OCI-LY3 (cell line): ENCODE data around the gene FTSJ1.

Experiments used
- H2AFZ ChIP-seq: fragments of 200-600, 300-600 bp; shearing (Covaris generic); 2 replicates; pipeline ENCODE4 v1.6.0; 2014; ENCODE audit warnings: antibody characterized with exemption, low read depth, low read length
- H3K27ac ChIP-seq: fragments of 200-600, 300-600 bp; sonication (generic); 2 replicates; pipeline ENCODE4 v1.5.1; 2014; ENCODE audit warnings: mild to moderate bottlenecking, low read length, moderate library complexity, mixed read lengths
- H3K27me3 ChIP-seq: fragments of 200-600, 300-600 bp; sonication (generic); 2 replicates; pipeline ENCODE4 v1.6.1; 2014; ENCODE audit warnings: low read depth, low read length, mixed read lengths
- H3K36me3 ChIP-seq: fragments of 200-600, 300-600 bp; sonication (generic); replicated peaks from 2 replicates; pipeline ENCODE3; 2014; ENCODE audit warnings: low read depth, low read length, mixed read lengths
- H3K4me1 ChIP-seq: fragments of 300-600, 200-600 bp; sonication (generic); 2 replicates; pipeline ENCODE4 v1.6.1; 2014; ENCODE audit warnings: low read length, mixed read lengths
- H3K4me2 ChIP-seq: fragments of 200-600, 300-600 bp; sonication (generic); 2 replicates; pipeline ENCODE4 v1.6.1; 2014; ENCODE audit warnings: low read length, mixed read lengths
- H3K4me3 ChIP-seq: fragments of 300-600, 200-600 bp; sonication (generic); 2 replicates; pipeline ENCODE4 v1.5.1; 2014; ENCODE audit warnings: antibody characterized with exemption, mild to moderate bottlenecking, low read length, moderate library complexity
- H3K79me2 ChIP-seq: fragments of 300-600, 200-600 bp; shearing (Covaris generic); 2 replicates; pipeline ENCODE4 v1.6.1; 2014; ENCODE audit warnings: mild to moderate bottlenecking, low read length, mixed read lengths
- H3K9ac ChIP-seq: fragments of 300-600, 200-600 bp; shearing (Covaris generic); 2 replicates; pipeline ENCODE4 v1.6.0; 2014; ENCODE audit warnings: mild to moderate bottlenecking, low read length, moderate library complexity
- H3K9me3 ChIP-seq: fragments of 200-600, 300-600 bp; shearing (Covaris generic); 2 replicates; pipeline ENCODE4 v1.6.1; 2014; ENCODE audit warnings: low read length, mixed read lengths; ENCODE audit not compliant: insufficient read depth
- H4K20me1 ChIP-seq: fragments of 200-600, 300-600 bp; sonication (generic); 2 replicates; pipeline ENCODE4 v1.6.1; 2016; ENCODE audit warnings: low read length, mixed read lengths; ENCODE audit not compliant: insufficient read depth
- CTCF ChIP-seq: fragments of 200-600, 300-600 bp; sonication (generic); IDR thresholded peaks from 2 replicates; pipeline ENCODE4 v1.5.1; 2014; ENCODE audit warnings: antibody characterized with exemption, low read length, low read depth
- EZH2phosphoT487 ChIP-seq: fragments of 200-600 bp; shearing (Covaris generic); IDR thresholded peaks from 2 replicates; pipeline ENCODE4 v1.6.1; 2018; ENCODE audit warnings: antibody characterized with exemption, mixed run types, low read depth

The FTSJ1 gene

GRCh38 chrX:48465336-48465933 lies 10.6 kb upstream of the FTSJ1 start:
- H3K79me2 ChIP-seq: peaks cover 57% of the 10 kb centered on the region
- no peak overlapping the region for H3K4me2 ChIP-seq
- peaks cover 18% of the 10 kb centered on the region for H3K4me1 ChIP-seq
- H2AFZ ChIP-seq: no peak overlapping the region
- H3K9me3 ChIP-seq: no peaks in the 10 kb centered on the region
- TF ChIP-seq EZH2phosphoT487 (no peak), CTCF (no peak)
- H3K36me3 ChIP-seq: peaks cover 20% of the 10 kb centered on the region
- no peak overlapping the region for H3K27ac ChIP-seq
- no peaks in the 10 kb centered on the region for H4K20me1 ChIP-seq
- no peaks in the 10 kb centered on the region for H3K27me3 ChIP-seq
- H3K9ac ChIP-seq: no peak overlapping the region
- no peak overlapping the region for H3K4me3 ChIP-seq

GRCh38 chrX:48466696-48467095 lies 9.3 kb upstream of the FTSJ1 start:
- Histone ChIP-seq H3K36me3 (peaks cover 19% of the 10 kb centered on the region), H3K4me1 (peaks cover 18% of the 10 kb centered on the region), H3K79me2 (peaks cover 57% of the 10 kb centered on the region), H4K20me1 (no peaks in the 10 kb centered on the region), H3K27ac (no peak overlapping the region), H3K4me3 (peak overlapping the region; percentile 94; the same call in 1 of the 2 replicates), H3K27me3 (no peaks in the 10 kb centered on the region), H2AFZ (no peak overlapping the region), H3K9me3 (no peaks in the 10 kb centered on the region), H3K4me2 (peak overlapping the region; percentile 95), H3K9ac (no peak overlapping the region)
- TF ChIP-seq EZH2phosphoT487 (no peak), CTCF (no peak)

DNA sequence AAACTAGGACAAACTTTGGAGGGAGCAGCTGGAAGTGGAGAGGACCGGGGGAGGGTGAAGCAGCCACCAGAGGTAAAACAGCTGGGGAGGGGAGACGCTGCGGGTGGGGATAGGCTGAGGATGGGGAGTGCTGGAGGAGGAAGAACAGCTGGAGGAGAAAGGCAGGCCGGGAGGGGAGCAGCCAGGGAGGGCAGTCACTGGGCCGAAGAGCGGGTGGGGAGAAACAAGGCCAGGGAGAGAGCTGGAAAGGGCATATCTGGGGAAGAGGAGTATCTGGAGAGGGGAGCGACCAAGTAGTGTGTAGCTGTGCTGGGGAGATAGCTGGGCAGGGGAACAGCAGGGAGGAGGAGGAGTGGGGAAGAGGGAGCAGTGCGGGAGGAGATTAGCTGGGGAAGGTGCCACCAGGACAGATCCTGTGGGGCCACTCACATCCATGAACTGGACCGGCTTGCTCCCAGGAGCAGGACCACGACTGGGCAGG lies 8.7 kb upstream of the FTSJ1 start:
- peaks cover 57% of the 10 kb centered on the region for H3K79me2 ChIP-seq
- no peaks in the 10 kb centered on the region for H3K9me3 ChIP-seq
- H2AFZ ChIP-seq: no peak overlapping the region
- H3K27me3 ChIP-seq: no peaks in the 10 kb centered on the region
- H3K4me2 ChIP-seq: peak overlapping the region; percentile 95
- peaks cover 18% of the 10 kb centered on the region for H3K4me1 ChIP-seq
- H4K20me1 ChIP-seq: no peaks in the 10 kb centered on the region
- TF ChIP-seq EZH2phosphoT487 (no peak), CTCF (no peak)
- H3K4me3 ChIP-seq: peak overlapping the region; percentile 94
- peak overlapping the region; percentile 98 for H3K9ac ChIP-seq
- peaks cover 19% of the 10 kb centered on the region for H3K36me3 ChIP-seq
- peak overlapping the region; percentile 66; the same call in 1 of the 2 replicates for H3K27ac ChIP-seq

DNA sequence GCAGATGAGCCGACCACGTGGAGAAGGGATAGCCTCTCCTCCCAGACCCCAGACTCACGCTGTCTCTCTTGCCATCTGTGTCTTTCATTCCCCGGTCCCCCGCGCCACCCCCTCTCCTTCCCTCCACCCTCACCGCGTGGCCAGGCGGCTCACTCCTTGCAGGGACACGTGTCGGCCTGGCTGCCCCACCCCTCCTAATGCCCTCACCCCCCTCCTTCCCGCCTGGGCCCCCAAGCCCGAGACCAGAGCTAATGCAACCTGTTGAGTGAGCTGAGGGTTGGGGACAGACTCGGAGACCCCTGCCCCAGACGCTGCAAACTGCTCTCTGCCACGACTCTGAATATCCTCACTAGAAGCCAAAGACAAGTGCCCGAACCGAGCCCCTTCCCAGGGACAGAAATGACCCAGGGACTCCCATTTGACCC lies 7.7 kb upstream of the FTSJ1 start:
- peak overlapping the region; percentile 95 for H3K4me2 ChIP-seq
- TF ChIP-seq EZH2phosphoT487 (no peak), CTCF (no peak)
- no peaks in the 10 kb centered on the region for H4K20me1 ChIP-seq
- H3K27me3 ChIP-seq: no peaks in the 10 kb centered on the region
- H3K4me3 ChIP-seq: peak overlapping the region; percentile 94
- H3K27ac ChIP-seq: peak overlapping the region; percentile 66
- peak overlapping the region; percentile 98 for H3K9ac ChIP-seq
- no peaks in the 10 kb centered on the region for H3K9me3 ChIP-seq
- peaks cover 18% of the 10 kb centered on the region for H3K4me1 ChIP-seq
- H2AFZ ChIP-seq: peak overlapping the region; percentile 39; the same call in 1 of the 2 replicates
- peaks cover 15% of the 10 kb centered on the region for H3K36me3 ChIP-seq
- H3K79me2 ChIP-seq: peaks cover 52% of the 10 kb centered on the region
